ENCODE data around the gene FFAR3.

GRCh38 chr19:35320065-35320713 is 38.1 kb upstream of the FFAR3 start:
- TF ChIP-seq POLR2AphosphoS5 (IDR thresholded peaks at IDR 0.05), result no peak
- TF ChIP-seq, protein P1, sequence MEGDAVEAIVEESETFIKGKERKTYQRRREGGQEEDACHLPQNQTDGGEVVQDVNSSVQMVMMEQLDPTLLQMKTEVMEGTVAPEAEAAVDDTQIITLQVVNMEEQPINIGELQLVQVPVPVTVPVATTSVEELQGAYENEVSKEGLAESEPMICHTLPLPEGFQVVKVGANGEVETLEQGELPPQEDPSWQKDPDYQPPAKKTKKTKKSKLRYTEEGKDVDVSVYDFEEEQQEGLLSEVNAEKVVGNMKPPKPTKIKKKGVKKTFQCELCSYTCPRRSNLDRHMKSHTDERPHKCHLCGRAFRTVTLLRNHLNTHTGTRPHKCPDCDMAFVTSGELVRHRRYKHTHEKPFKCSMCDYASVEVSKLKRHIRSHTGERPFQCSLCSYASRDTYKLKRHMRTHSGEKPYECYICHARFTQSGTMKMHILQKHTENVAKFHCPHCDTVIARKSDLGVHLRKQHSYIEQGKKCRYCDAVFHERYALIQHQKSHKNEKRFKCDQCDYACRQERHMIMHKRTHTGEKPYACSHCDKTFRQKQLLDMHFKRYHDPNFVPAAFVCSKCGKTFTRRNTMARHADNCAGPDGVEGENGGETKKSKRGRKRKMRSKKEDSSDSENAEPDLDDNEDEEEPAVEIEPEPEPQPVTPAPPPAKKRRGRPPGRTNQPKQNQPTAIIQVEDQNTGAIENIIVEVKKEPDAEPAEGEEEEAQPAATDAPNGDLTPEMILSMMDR (IDR thresholded peaks at IDR 0.05), result no peak
- no peak for TF ChIP-seq POLR2A (IDR thresholded peaks at IDR 0.05)
